Tibial nerve (tissue), 4 donors: ENCODE results near the gene FEM1A.
"Not testable (repeated sequence)": the region's sequence is repeated elsewhere in the genome, so short reads cannot be mapped to it uniquely, and the experiment has no call there.

Experiments used
- CTCF ChIP-seq, 5 experiments: fragments of 200-600 bp in 3 of 5; fragments of 450-650 bp in 2 of 5; sonication (generic) in 3 of 5; IDR thresholded peaks; one replicate each; pipeline ENCODE4 v1.5.1; 2016 to 2019; ENCODE audit warnings: antibody characterized with exemption in 5 of 5, mild to moderate bottlenecking in 3 of 5, moderate library complexity in 2 of 5
- EP300 ChIP-seq, 2 donors: sonication (generic); formaldehyde crosslinking; IDR thresholded peaks; one replicate each; pipeline ENCODE4 v1.6.1; 2017; ENCODE audit warnings: antibody characterized with exemption in 2 of 2, mild to moderate bottlenecking in 1 of 2

GRCh38 chr19:4845975-4846374, 54.4 kb downstream of the FEM1A start:
- TF ChIP-seq CTCF, EP300 (IDR thresholded peaks at IDR 0.05): not testable (repeated sequence)
